Measurements from ENCODE around the gene WDR88. TPM values are rescaled to one million over a fixed set of nuclear protein-coding genes. Genes with fewer than 3 reads are reported as not detected.

WDR88 gene
- total RNA-seq, 1 donor from 2014 or later = not detected

- H3K36me3 ChIP-seq (ENCODE audit: insufficient read depth, low read length) = peaks cover 19% of the 10 kb centered on the region
- no peaks in the 10 kb centered on the region for H4K20me1 ChIP-seq (ENCODE audit: insufficient read depth, low read length)
- H3K79me2 ChIP-seq (ENCODE audit: insufficient read depth, low read length) = no peaks in the 10 kb centered on the region
- H3K27ac ChIP-seq (ENCODE audit: low read depth, low read length) = no peak overlapping the region
- H3K9me3 ChIP-seq (ENCODE audit: insufficient read depth, low read depth, low read length) = no peaks in the 10 kb centered on the region
- peaks cover 10% of the 10 kb centered on the region for H3K4me1 ChIP-seq (ENCODE audit: insufficient read depth, low read length)
- Mint-ChIP-seq H3K27ac (ENCODE audit: unreplicated experiment) (no peak overlapping the region), H3K4me1 (ENCODE audit: low read depth, unreplicated experiment) (no peaks in the 10 kb centered on the region), H3K4me3 (ENCODE audit: unreplicated experiment) (no peak overlapping the region), H3K27me3 (ENCODE audit: low read depth, unreplicated experiment) (no peaks in the 10 kb centered on the region), H3K36me3 (ENCODE audit: low read depth, unreplicated experiment) (peaks cover 13% of the 10 kb centered on the region), H3K9me3 (ENCODE audit: unreplicated experiment) (no peaks in the 10 kb centered on the region)
- H3K9ac ChIP-seq (ENCODE audit: low read length) = no peak overlapping the region
- no peak overlapping the region for H3K4me3 ChIP-seq (ENCODE audit: insufficient read depth, low read depth, low read length)
- TF ChIP-seq EZH2 (IDR thresholded peaks at IDR 0.05; ENCODE audit: insufficient read depth, low read length) (no peak), CTCF (IDR thresholded peaks at IDR 0.05; ENCODE audit: insufficient read depth, low read depth, low read length) (no peak)
- FAIRE-seq (no peak), DNase-seq (ENCODE audit: low read depth) (no peak)
- H3K27me3 ChIP-seq (ENCODE audit: insufficient read depth, low read length) = no peaks in the 10 kb centered on the region
- H3K4me2 ChIP-seq (ENCODE audit: low read length) = no peak overlapping the region
- no peak overlapping the region for H2AFZ ChIP-seq (ENCODE audit: low read depth, low read length)
Observed at GRCh38 chr19:33114312-33114711, 17.6 kb upstream of the WDR88 start.

- H3K79me2 ChIP-seq (ENCODE audit: insufficient read depth, low read length) = no peaks in the 10 kb centered on the region
- Mint-ChIP-seq H3K27ac (ENCODE audit: unreplicated experiment) (no peak overlapping the region), H3K4me3 (ENCODE audit: unreplicated experiment) (no peak overlapping the region), H3K4me1 (ENCODE audit: low read depth, unreplicated experiment) (no peaks in the 10 kb centered on the region), H3K27me3 (ENCODE audit: low read depth, unreplicated experiment) (no peaks in the 10 kb centered on the region), H3K36me3 (ENCODE audit: low read depth, unreplicated experiment) (peaks cover 11% of the 10 kb centered on the region), H3K9me3 (ENCODE audit: unreplicated experiment) (no peaks in the 10 kb centered on the region)
- H3K4me2 ChIP-seq (ENCODE audit: low read length) = no peak overlapping the region
- H3K9me3 ChIP-seq (ENCODE audit: insufficient read depth, low read depth, low read length) = no peaks in the 10 kb centered on the region
- H2AFZ ChIP-seq (ENCODE audit: low read depth, low read length) = no peak overlapping the region
- H3K36me3 ChIP-seq (ENCODE audit: insufficient read depth, low read length) = peaks cover 17% of the 10 kb centered on the region
- H3K9ac ChIP-seq (ENCODE audit: low read length) = no peak overlapping the region
- no peaks in the 10 kb centered on the region for H4K20me1 ChIP-seq (ENCODE audit: insufficient read depth, low read length)
- no peak overlapping the region for H3K4me3 ChIP-seq (ENCODE audit: insufficient read depth, low read depth, low read length)
- DNase-seq (ENCODE audit: low read depth) (no peak), FAIRE-seq (no peak)
- H3K27ac ChIP-seq (ENCODE audit: low read depth, low read length) = no peak overlapping the region
- H3K27me3 ChIP-seq (ENCODE audit: insufficient read depth, low read length) = no peaks in the 10 kb centered on the region
- no peaks in the 10 kb centered on the region for H3K4me1 ChIP-seq (ENCODE audit: insufficient read depth, low read length)
- no peak for TF ChIP-seq CTCF (IDR thresholded peaks at IDR 0.05; ENCODE audit: insufficient read depth, low read depth, low read length)
- no peak for TF ChIP-seq EZH2 (IDR thresholded peaks at IDR 0.05; ENCODE audit: insufficient read depth, low read length)
Observed at GRCh38 chr19:33117501-33117900, 14.4 kb upstream of the WDR88 start.

- Mint-ChIP-seq H3K9me3 (ENCODE audit: unreplicated experiment) (no peaks in the 10 kb centered on the region), H3K27ac (ENCODE audit: unreplicated experiment) (no peak overlapping the region), H3K36me3 (ENCODE audit: low read depth, unreplicated experiment) (peaks cover 8% of the 10 kb centered on the region), H3K4me3 (ENCODE audit: unreplicated experiment) (no peak overlapping the region), H3K4me1 (ENCODE audit: low read depth, unreplicated experiment) (no peaks in the 10 kb centered on the region), H3K27me3 (ENCODE audit: low read depth, unreplicated experiment) (no peaks in the 10 kb centered on the region)
- Histone ChIP-seq H3K27me3 (ENCODE audit: insufficient read depth, low read length) (no peaks in the 10 kb centered on the region), H3K4me3 (ENCODE audit: insufficient read depth, low read depth, low read length) (no peak overlapping the region), H3K36me3 (ENCODE audit: insufficient read depth, low read length) (peaks cover 11% of the 10 kb centered on the region), H3K9me3 (ENCODE audit: insufficient read depth, low read depth, low read length) (no peaks in the 10 kb centered on the region), H2AFZ (ENCODE audit: low read depth, low read length) (no peak overlapping the region), H3K79me2 (ENCODE audit: insufficient read depth, low read length) (no peaks in the 10 kb centered on the region), H3K4me1 (ENCODE audit: insufficient read depth, low read length) (no peaks in the 10 kb centered on the region), H4K20me1 (ENCODE audit: insufficient read depth, low read length) (no peaks in the 10 kb centered on the region), H3K27ac (ENCODE audit: low read depth, low read length) (no peak overlapping the region), H3K4me2 (ENCODE audit: low read length) (no peak overlapping the region), H3K9ac (ENCODE audit: low read length) (no peak overlapping the region)
- DNase-seq (ENCODE audit: low read depth) (no peak), FAIRE-seq (no peak)
- no peak for TF ChIP-seq EZH2 (IDR thresholded peaks at IDR 0.05; ENCODE audit: insufficient read depth, low read length)
- no peak for TF ChIP-seq CTCF (IDR thresholded peaks at IDR 0.05; ENCODE audit: insufficient read depth, low read depth, low read length)
Observed at GRCh38 chr19:33118643-33119042, 13.3 kb upstream of the WDR88 start.

Data from astrocyte (in vitro differentiated cells and primary cell).